ENCODE results near the gene YPEL1. TPM values are rescaled to one million over a fixed set of nuclear protein-coding genes. Genes with fewer than 3 reads are reported as not detected.

YPEL1 gene
- total and polyA plus RNA-seq, 4 donors, result 1.6 to 15.1 (median 3.5) TPM

DNA sequence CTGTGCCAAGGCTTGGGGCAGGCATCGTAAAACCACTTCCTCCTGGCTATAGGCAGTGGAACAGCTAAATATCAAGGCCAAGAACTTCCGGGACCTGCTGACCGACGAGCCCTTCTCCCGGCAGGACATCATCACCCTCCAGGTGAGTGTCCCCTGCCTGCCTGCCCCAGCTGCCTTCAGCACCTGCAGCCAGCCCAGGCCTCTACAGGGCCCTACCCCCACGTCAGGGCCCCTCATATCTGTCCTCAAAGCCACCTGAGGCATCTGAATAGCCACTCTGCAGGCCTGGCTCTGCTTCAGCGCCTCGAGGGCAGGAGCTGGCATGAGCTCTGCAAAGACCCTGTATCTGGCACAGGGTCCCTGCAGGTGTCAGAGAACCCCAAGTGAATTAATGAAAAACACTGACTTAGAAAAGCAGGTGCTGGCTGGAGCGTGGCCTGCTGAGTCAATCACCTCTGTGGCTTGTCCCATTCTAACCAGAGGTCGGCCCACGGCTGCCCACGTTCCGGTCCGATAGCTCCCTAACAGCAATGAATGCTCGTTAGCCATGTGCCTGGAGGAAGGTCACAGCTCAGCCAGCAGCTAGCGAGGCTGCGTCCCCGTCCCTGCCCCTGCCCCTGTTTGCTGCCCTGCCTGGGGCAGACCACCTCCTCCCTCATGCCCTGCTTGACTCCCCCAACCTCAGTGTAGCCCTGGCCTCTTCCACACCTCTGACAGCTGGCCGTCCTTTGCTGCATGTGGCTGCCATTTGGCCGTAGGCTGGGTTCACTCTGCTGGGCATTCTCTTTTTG, 53.0 kb downstream of the YPEL1 start:
- Histone ChIP-seq H3K27me3 (ENCODE audit: control insufficient read depth in 3 of 3, insufficient read depth in 3 of 3, low read length in 2 of 3) (no peaks in the 10 kb centered on the region), H3K36me3 (ENCODE audit: control insufficient read depth in 4 of 4, insufficient read depth in 4 of 4, low read length in 4 of 4) (peaks cover 0 to 60% (median 7%) of the 10 kb centered on the region in 4 donors), H3K4me3 (no peak overlapping the region), H3K4me1 (ENCODE audit: control insufficient read depth in 5 of 5, insufficient read depth in 5 of 5, low read length in 5 of 5) (no peaks in the 10 kb centered on the region), H3K27ac (ENCODE audit: low read depth in 1 of 2, low read length in 1 of 2) (no peak overlapping the region), H3K9ac (ENCODE audit: insufficient read depth in 1 of 2, low read length in 2 of 2) (no peak overlapping the region), H3K9me3 (ENCODE audit: control insufficient read depth in 4 of 4, insufficient read depth in 3 of 4, low read length in 3 of 4) (no peaks in the 10 kb centered on the region)
- ATAC-seq (ENCODE audit: insufficient read depth, low FRiP score) (no peak), DNase-seq (no peak)
- WGBS, 2 donors, result 94 to 97% methylated on average over 20 of the region's 20 CpGs
- TF ChIP-seq, protein P1, sequence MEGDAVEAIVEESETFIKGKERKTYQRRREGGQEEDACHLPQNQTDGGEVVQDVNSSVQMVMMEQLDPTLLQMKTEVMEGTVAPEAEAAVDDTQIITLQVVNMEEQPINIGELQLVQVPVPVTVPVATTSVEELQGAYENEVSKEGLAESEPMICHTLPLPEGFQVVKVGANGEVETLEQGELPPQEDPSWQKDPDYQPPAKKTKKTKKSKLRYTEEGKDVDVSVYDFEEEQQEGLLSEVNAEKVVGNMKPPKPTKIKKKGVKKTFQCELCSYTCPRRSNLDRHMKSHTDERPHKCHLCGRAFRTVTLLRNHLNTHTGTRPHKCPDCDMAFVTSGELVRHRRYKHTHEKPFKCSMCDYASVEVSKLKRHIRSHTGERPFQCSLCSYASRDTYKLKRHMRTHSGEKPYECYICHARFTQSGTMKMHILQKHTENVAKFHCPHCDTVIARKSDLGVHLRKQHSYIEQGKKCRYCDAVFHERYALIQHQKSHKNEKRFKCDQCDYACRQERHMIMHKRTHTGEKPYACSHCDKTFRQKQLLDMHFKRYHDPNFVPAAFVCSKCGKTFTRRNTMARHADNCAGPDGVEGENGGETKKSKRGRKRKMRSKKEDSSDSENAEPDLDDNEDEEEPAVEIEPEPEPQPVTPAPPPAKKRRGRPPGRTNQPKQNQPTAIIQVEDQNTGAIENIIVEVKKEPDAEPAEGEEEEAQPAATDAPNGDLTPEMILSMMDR (IDR thresholded peaks at IDR 0.05; ENCODE audit: control extremely low read depth, extremely low read depth), result no peak

DNA sequence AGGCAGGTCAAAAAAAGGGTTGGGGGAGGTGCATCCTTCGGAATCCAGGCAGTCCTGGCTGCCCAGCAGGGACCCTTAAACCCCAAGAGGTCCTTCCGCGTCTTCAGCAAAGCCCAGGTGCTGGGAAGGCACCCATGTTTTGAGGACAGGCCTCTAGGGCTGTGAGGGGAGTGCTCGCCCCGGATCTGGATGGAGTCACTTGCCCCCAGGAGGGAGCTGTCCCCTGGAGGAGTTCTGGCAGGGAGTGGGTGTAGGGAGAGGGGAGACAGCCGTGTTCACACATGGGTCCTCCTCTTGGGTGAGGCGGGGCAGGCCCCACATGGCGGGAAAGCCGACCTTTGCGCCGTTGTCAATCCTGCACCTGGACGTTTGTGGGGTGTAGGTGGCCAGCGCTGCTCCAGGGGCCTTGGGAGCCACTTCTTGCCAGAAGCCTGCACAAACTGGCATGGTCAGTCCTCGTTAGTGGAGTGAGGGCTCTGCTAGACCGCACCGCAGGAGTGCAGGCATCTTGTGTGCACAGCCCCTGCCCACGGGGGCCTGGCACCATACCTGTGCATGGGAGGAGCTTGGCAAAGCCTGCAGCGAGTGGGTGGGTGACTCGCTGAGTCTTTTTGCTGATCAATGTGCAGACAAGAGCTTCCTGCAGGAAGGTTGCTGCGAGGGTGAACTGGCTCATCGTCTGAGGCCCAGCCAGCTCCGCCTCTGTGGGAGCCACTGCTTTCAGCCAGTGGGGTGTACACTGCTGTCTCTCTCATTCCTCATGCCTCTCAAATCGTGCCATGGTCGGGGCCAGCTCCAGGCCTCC, 53.8 kb downstream of the YPEL1 start:
- TF ChIP-seq, protein P1 (IDR thresholded peaks at IDR 0.05; ENCODE audit: control extremely low read depth, extremely low read depth), result no peak
- H3K4me3 ChIP-seq, result no peak overlapping the region
- H3K4me1 ChIP-seq (ENCODE audit: control insufficient read depth in 5 of 5, insufficient read depth in 5 of 5, low read length in 5 of 5), result no peaks in the 10 kb centered on the region
- 92% methylated on average over 24 of the region's 24 CpGs for WGBS, 2 donors
- H3K9ac ChIP-seq (ENCODE audit: insufficient read depth in 1 of 2, low read length in 2 of 2), result no peak overlapping the region
- no peaks in the 10 kb centered on the region for H3K27me3 ChIP-seq (ENCODE audit: control insufficient read depth in 3 of 3, insufficient read depth in 3 of 3, low read length in 2 of 3)
- DNase-seq (no peak), ATAC-seq (ENCODE audit: insufficient read depth, low FRiP score) (no peak)
- H3K27ac ChIP-seq (ENCODE audit: low read depth in 1 of 2, low read length in 1 of 2), result no peak overlapping the region
- peaks cover 0 to 56% (median 7%) of the 10 kb centered on the region in 4 donors for H3K36me3 ChIP-seq (ENCODE audit: control insufficient read depth in 4 of 4, insufficient read depth in 4 of 4, low read length in 4 of 4)
- H3K9me3 ChIP-seq (ENCODE audit: control insufficient read depth in 4 of 4, insufficient read depth in 3 of 4, low read length in 3 of 4), result no peaks in the 10 kb centered on the region

DNA sequence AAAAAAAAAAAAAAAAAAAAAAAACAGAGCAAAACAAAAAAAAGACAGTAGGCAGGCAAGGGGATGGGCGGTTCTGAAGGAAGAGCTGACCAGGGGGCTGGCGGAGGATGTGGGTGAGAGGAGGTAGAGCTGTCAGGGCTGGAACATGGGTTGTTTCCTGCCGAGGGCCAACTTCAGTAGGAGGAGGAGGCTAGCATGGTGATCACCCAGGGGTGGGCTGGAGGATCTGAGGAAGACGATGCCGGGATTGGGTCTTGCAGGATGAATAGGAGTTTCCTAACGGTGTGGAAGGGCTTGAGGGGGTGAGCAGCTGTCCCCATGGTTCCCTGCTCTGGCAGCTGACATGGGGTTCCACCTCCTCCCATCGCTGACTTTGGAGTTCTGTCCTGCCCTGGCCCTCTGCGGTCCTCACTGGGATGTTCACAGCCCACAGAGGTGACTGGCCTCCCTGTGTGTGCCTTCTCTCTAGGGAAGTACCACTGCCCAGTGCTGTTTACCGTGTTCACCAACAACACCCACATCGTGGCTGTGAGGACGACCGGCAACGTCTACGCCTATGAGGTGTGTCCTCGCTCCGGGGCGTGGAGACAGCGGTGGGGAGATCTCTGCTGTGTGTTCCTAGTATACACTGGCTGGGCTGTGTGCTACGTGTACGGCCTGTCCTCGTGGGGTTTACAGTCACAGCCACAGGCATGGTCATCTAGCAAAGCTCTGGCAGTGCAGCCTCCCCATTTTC, 54.6 kb downstream of the YPEL1 start:
- Histone ChIP-seq H3K9me3 (ENCODE audit: control insufficient read depth in 4 of 4, insufficient read depth in 3 of 4, low read length in 3 of 4) (no peaks in the 10 kb centered on the region), H3K27ac (ENCODE audit: low read depth in 1 of 2, low read length in 1 of 2) (no peak overlapping the region), H3K9ac (ENCODE audit: insufficient read depth in 1 of 2, low read length in 2 of 2) (no peak overlapping the region), H3K36me3 (ENCODE audit: control insufficient read depth in 4 of 4, insufficient read depth in 4 of 4, low read length in 4 of 4) (peaks cover 0 to 50% (median 4%) of the 10 kb centered on the region in 4 donors), H3K4me1 (ENCODE audit: control insufficient read depth in 5 of 5, insufficient read depth in 5 of 5, low read length in 5 of 5) (no peaks in the 10 kb centered on the region), H3K27me3 (ENCODE audit: control insufficient read depth in 3 of 3, insufficient read depth in 3 of 3, low read length in 2 of 3) (no peaks in the 10 kb centered on the region), H3K4me3 (no peak overlapping the region)
- DNase-seq (no peak), ATAC-seq (ENCODE audit: insufficient read depth, low FRiP score) (no peak)
- 95% methylated on average over 21 of the region's 21 CpGs for WGBS, 2 donors
- TF ChIP-seq, protein P1 (IDR thresholded peaks at IDR 0.05; ENCODE audit: control extremely low read depth, extremely low read depth), result no peak

Data from lung (tissue), 12 donors.